Liver (tissue), 3 donors: ENCODE results near the gene GNAO1.

Source experiments
- RAD21 ChIP-seq, 2 donors: IDR thresholded peaks; 2 replicates each; pipeline ENCODE4 v1.6.1; 2016; ENCODE audit warnings: antibody characterized with exemption in 2 of 2, mild to moderate bottlenecking in 2 of 2
- TF ChIP-seq, protein P1 (sequence below): fragments of 150-350 bp; IDR thresholded peaks from 2 replicates; pipeline ENCODE4 v1.5.1; 2017; ENCODE audit warnings: improper control_type of control experiment, low read depth, low read length; ENCODE audit not compliant: missing input control
- donor health status: healthy.
- donor health status: healthy.

DNA sequence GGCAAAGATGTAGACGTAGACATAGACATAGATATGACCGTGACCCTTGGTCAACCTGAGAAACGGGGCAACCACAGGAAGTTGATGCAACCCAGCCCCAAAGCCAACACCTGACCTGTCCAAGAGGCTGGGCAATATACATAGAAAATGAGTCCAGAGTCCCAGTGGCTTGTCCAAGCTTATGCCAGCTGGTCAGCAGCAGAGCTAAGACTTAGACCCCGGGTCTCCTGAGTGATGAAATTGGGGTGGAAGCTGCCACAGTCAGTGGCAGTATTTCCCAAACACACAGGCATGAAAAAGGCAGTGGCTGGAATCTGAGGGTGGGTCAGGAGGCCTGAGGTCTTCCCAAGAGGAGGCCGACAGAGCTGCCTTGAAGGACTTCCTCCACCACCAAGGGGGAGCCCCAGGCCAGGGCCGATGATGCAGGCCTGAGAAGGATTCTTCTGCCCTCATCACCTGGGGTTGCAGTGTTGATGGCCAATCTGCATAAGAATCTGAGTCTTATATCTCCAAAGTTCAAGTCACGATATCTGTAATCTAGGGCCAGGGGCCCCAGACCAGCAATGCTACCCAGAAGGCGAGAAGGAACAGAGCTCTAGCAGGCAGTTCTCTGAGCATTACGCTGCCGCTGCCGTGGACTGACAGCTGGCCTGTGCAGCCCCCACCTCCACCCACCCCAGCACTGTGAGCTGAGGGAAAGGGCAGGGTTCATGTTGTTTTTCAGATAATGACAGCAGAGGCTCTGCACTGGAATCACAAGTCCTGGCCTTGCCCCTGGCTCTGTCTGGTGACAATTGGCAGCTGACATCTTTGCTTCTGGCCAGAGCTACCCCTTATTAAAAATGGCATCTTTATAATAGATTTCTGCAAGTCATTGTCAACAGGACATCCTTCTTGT, 72.7 kb downstream of the GNAO1 start:
- TF ChIP-seq RAD21 (IDR thresholded peaks at IDR 0.05): peak; percentile 30 to 50
- TF ChIP-seq, protein P1, sequence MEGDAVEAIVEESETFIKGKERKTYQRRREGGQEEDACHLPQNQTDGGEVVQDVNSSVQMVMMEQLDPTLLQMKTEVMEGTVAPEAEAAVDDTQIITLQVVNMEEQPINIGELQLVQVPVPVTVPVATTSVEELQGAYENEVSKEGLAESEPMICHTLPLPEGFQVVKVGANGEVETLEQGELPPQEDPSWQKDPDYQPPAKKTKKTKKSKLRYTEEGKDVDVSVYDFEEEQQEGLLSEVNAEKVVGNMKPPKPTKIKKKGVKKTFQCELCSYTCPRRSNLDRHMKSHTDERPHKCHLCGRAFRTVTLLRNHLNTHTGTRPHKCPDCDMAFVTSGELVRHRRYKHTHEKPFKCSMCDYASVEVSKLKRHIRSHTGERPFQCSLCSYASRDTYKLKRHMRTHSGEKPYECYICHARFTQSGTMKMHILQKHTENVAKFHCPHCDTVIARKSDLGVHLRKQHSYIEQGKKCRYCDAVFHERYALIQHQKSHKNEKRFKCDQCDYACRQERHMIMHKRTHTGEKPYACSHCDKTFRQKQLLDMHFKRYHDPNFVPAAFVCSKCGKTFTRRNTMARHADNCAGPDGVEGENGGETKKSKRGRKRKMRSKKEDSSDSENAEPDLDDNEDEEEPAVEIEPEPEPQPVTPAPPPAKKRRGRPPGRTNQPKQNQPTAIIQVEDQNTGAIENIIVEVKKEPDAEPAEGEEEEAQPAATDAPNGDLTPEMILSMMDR: no peak
